Keratinocyte (primary cell): ENCODE results near the gene CLINT1. TPM values are rescaled to one million over a fixed set of nuclear protein-coding genes. Genes with fewer than 3 reads are reported as not detected.

Experiments
- DNase-seq: peaks from one replicate; pipeline ENCODE4 v3.0.0-alpha.2; 2011; ENCODE audit warnings: low read depth, missing footprints, low spot score
- FAIRE-seq: peaks from 2 replicates; lab custom pipeline; 2011; peaks lifted over from hg19 to GRCh38; lab: Jason Lieb, UNC
- H2AFZ ChIP-seq: 2 replicates; pipeline ENCODE4 v1.6.0; 2012; ENCODE audit warnings: low read length, control low read depth, inconsistent platforms; ENCODE audit not compliant: control insufficient read depth
- H3K27ac ChIP-seq: 2 replicates; pipeline ENCODE4 v1.5.1; 2011; ENCODE audit warnings: low read length; ENCODE audit not compliant: control insufficient read depth, insufficient read depth
- H3K27me3 ChIP-seq: 3 replicates; pipeline ENCODE4 v1.6.0; 2011; ENCODE audit warnings: low read length; ENCODE audit not compliant: control insufficient read depth, insufficient read depth; ENCODE audit errors: extremely low read depth
- H3K36me3 ChIP-seq, 2 experiments: 2 replicates in 1 of 2; 3 replicates in 1 of 2; pipeline ENCODE4 v1.5.1; 2011; ENCODE audit warnings: low read length in 2 of 2, mild to moderate bottlenecking in 1 of 2; ENCODE audit not compliant: control insufficient read depth in 2 of 2, insufficient read depth in 2 of 2; ENCODE audit errors: extremely low read depth in 1 of 2
- H3K4me1 ChIP-seq: 3 replicates; pipeline ENCODE4 v1.5.1; 2011; ENCODE audit warnings: low read length; ENCODE audit not compliant: control insufficient read depth, insufficient read depth; ENCODE audit errors: extremely low read depth
- H3K4me2 ChIP-seq: 3 replicates; pipeline ENCODE4 v1.6.0; 2011; ENCODE audit warnings: low read depth, low read length; ENCODE audit not compliant: control insufficient read depth, insufficient read depth; ENCODE audit errors: extremely low read depth
- H3K4me3 ChIP-seq, 3 experiments: fragments of 200-600 bp in 1 of 3; sonication (generic) in 1 of 3; 2 replicates in 2 of 3; 3 replicates in 1 of 3; pipeline ENCODE4 v1.5.1; 2011 to 2016; ENCODE audit warnings: low read length in 3 of 3, mild to moderate bottlenecking in 3 of 3, control low read depth in 2 of 3, inconsistent platforms in 1 of 3, low read depth in 1 of 3, mixed read lengths in 1 of 3, mixed run types in 1 of 3, moderate library complexity in 1 of 3; ENCODE audit not compliant: control insufficient read depth in 2 of 3, insufficient read depth in 2 of 3; ENCODE audit errors: extremely low read depth in 1 of 3
- H3K79me2 ChIP-seq: 2 replicates; pipeline ENCODE4 v1.6.0; 2012; ENCODE audit warnings: low read length; ENCODE audit not compliant: control insufficient read depth, insufficient read depth
- H3K9ac ChIP-seq: 3 replicates; pipeline ENCODE4 v1.6.0; 2011; ENCODE audit warnings: low read length; ENCODE audit not compliant: control insufficient read depth, insufficient read depth; ENCODE audit errors: extremely low read depth
- H3K9me1 ChIP-seq: 3 replicates; pipeline ENCODE4 v1.6.0; 2011; ENCODE audit warnings: low read length; ENCODE audit not compliant: control insufficient read depth, insufficient read depth; ENCODE audit errors: extremely low read depth
- H3K9me3 ChIP-seq: 2 replicates; pipeline ENCODE4 v1.5.1; 2012; ENCODE audit warnings: low read depth, low read length; ENCODE audit not compliant: control insufficient read depth
- H4K20me1 ChIP-seq: 3 replicates; pipeline ENCODE4 v1.6.0; 2011; ENCODE audit warnings: low read length; ENCODE audit not compliant: control insufficient read depth, insufficient read depth; ENCODE audit errors: extremely low read depth
- CTCF ChIP-seq, 3 experiments: IDR thresholded peaks in 1 of 3; conservative IDR thresholded peaks in 1 of 3; optimal IDR thresholded peaks in 1 of 3; 2 replicates in 2 of 3; 3 replicates in 1 of 3; pipeline versions ENCODE3 to v1.5.1; 2011; ENCODE audit warnings: low read length in 3 of 3, mild to moderate bottlenecking in 3 of 3, moderate library complexity in 2 of 3, control low read depth in 1 of 3, inconsistent platforms in 1 of 3; ENCODE audit not compliant: insufficient read depth in 2 of 3; ENCODE audit errors: extremely low read depth in 1 of 3
- EZH2 ChIP-seq: IDR thresholded peaks from one replicate; pipeline ENCODE4 v1.6.1; 2012; ENCODE audit warnings: inconsistent platforms, mild to moderate bottlenecking, low read length, moderate library complexity
- dilution Hi-C: fragments of 300-500 bp; cut with MboI; formaldehyde crosslinking; loops from one replicate; pipeline ENCODE4 v1.7.0; 2020; ENCODE audit warnings: low sequenced_read_pairs; ENCODE audit not compliant: extremely low pct_ligation_motif_present
- polyA plus RNA-seq, 5 experiments: library from polyadenylated mRNA; depleted of rRNA in 3 of 5; stranded (reverse) in 3 of 5; stranded (forward) in 1 of 5; unstranded in 1 of 5; fragments of >200 nt; gene quantifications; 1 replicate in 1 of 5; 2 replicates in 3 of 5; 3 replicates in 1 of 5; pipeline versions ENCODE4 v1.2.1 to v1.2.3, GENCODE V29; 2011 to 2012; ENCODE audit warnings: missing spikeins in 2 of 5, low read depth in 1 of 5, low replicate concordance in 1 of 5

The CLINT1 gene
- polyA plus RNA-seq, 1 donor (not counting 4 experiments of a cell fraction or from before 2014, with no cell fraction given), result 112 TPM

- Histone ChIP-seq H2AFZ (no peak overlapping the region), H3K4me1 (no peaks in the 10 kb centered on the region), H3K27me3 (no peaks in the 10 kb centered on the region), H3K4me3 (no peak overlapping the region), H3K9me1 (no peaks in the 10 kb centered on the region), H3K79me2 (no peaks in the 10 kb centered on the region), H3K9me3 (no peaks in the 10 kb centered on the region), H3K36me3 (peaks cover 0 to 5% of the 10 kb centered on the region in 2 experiments), H3K4me2 (no peak overlapping the region), H4K20me1 (no peaks in the 10 kb centered on the region), H3K27ac (no peak overlapping the region), H3K9ac (no peak overlapping the region)
- dilution Hi-C loops, result no loop called here
- no peak for DNase-seq
- no peak for FAIRE-seq
- no peak for TF ChIP-seq EZH2
- no peak for TF ChIP-seq CTCF (optimal IDR thresholded peaks at IDR 0.05 in 1 of 3, IDR thresholded peaks at IDR 0.05 in 1 of 3, conservative IDR thresholded peaks at IDR 0.05 in 1 of 3; ENCODE audit: extremely low read depth in 1 of 3, insufficient read depth in 2 of 3, low read length in 3 of 3)
Measured at GRCh38 chr5:157800137-157800536, 58.8 kb downstream of the CLINT1 start.

GRCh38 chr5:157799578-157799977, 59.4 kb downstream of the CLINT1 start:
- no peak for FAIRE-seq
- TF ChIP-seq EZH2, result no peak
- no peak for TF ChIP-seq CTCF (optimal IDR thresholded peaks at IDR 0.05 in 1 of 3, IDR thresholded peaks at IDR 0.05 in 1 of 3, conservative IDR thresholded peaks at IDR 0.05 in 1 of 3; ENCODE audit: extremely low read depth in 1 of 3, insufficient read depth in 2 of 3, low read length in 3 of 3)
- DNase-seq, result no peak
- peaks cover 0 to 3% of the 10 kb centered on the region in 2 experiments for H3K36me3 ChIP-seq
- no peak overlapping the region for H3K4me3 ChIP-seq
- H4K20me1 ChIP-seq, result no peaks in the 10 kb centered on the region
- no peaks in the 10 kb centered on the region for H3K79me2 ChIP-seq
- H3K9me3 ChIP-seq, result no peaks in the 10 kb centered on the region
- no peaks in the 10 kb centered on the region for H3K4me1 ChIP-seq
- H3K27ac ChIP-seq, result no peak overlapping the region
- no peaks in the 10 kb centered on the region for H3K27me3 ChIP-seq
- no peak overlapping the region for H2AFZ ChIP-seq
- dilution Hi-C loops, result no loop called here
- no peak overlapping the region for H3K4me2 ChIP-seq
- no peak overlapping the region for H3K9ac ChIP-seq
- no peaks in the 10 kb centered on the region for H3K9me1 ChIP-seq
